NT2/D1 (cell line): ENCODE measurements around the gene NAPG.

Experiments used
- DNase-seq: peaks from one replicate; pipeline ENCODE4 v3.0.0-alpha.2; 2011; ENCODE audit warnings: low read depth, low spot score
- H3K27me3 ChIP-seq: 2 replicates; pipeline ENCODE4 v1.6.0; 2011; ENCODE audit warnings: mild to moderate bottlenecking; ENCODE audit not compliant: insufficient read length, insufficient read depth
- H3K36me3 ChIP-seq: 2 replicates; pipeline ENCODE4 v1.6.1; 2011; ENCODE audit warnings: mild to moderate bottlenecking, low read length, mixed read lengths; ENCODE audit not compliant: insufficient read depth, insufficient read length
- H3K4me1 ChIP-seq: 2 replicates; pipeline ENCODE4 v1.5.1; 2011; ENCODE audit not compliant: insufficient read depth, insufficient read length
- H3K4me3 ChIP-seq: 2 replicates; pipeline ENCODE4 v1.5.1; 2011; ENCODE audit warnings: low read depth; ENCODE audit not compliant: insufficient read length
- H3K9ac ChIP-seq: 2 replicates; pipeline ENCODE4 v1.6.0; 2011; ENCODE audit warnings: low read depth; ENCODE audit not compliant: insufficient read length
- H3K9me3 ChIP-seq: 2 replicates; pipeline ENCODE4 v1.5.1; 2011; ENCODE audit warnings: mild to moderate bottlenecking, low read length; ENCODE audit not compliant: insufficient read depth
- SUZ12 ChIP-seq: IDR thresholded peaks from 2 replicates; pipeline ENCODE4 v1.6.1; 2011; ENCODE audit not compliant: insufficient read length, insufficient read depth; ENCODE audit errors: extremely low read depth
- YY1 ChIP-seq: IDR thresholded peaks from 2 replicates; pipeline ENCODE4 v1.6.1; 2011; ENCODE audit not compliant: insufficient read length, insufficient read depth
- ZNF274 ChIP-seq: IDR thresholded peaks from 2 replicates; pipeline ENCODE4 v1.6.1; 2011; ENCODE audit warnings: mild to moderate bottlenecking, low read depth, low read length

Gene NAPG

DNA sequence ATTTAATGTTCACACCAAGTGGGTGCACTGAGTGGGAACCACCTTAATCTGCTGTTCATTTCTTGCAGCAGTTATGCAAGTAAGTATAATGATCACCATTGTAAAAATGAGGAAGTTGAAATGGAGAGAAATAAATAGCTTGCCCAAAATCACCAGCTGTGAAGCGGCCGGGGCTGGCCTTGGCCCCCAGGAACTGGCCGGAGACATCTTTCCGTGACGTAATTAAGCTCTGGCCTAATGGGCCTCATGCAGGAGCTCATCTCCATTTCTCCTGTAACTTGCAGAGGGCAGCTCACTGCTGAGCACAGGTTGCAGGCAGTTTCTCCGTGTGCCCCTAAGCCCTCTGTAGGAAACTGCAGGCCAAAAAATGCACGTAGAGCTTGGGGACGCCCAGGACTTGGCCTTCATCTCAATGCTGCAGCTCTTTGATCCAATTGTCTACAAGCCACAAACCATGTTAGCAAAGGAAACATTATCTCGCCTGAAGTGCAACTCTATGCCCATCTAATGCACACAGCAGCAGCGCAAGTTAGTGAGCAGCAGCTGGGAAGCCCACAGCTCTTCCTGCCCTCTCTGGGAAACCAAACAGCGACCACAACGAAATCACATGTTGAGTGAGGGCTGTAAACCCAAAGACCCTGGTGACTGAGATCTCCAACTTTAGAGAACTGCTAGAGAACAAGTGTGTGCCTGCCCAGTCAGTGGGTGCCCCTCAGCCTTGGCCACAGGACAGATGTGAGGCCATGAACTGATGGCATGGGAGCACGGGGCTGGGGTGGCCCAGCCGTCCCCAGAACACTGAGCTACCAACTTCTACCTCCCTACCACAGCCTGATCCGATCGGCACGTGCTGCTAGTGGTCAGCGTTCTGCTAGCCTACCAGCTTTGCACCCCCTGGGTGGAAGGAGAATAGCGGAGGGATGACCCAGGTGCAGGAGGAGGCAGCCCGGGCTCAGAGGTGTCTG is 42.6 kb upstream of the NAPG start:
- DNase-seq, result no peak
- Histone ChIP-seq H3K9ac (no peak overlapping the region), H3K4me3 (no peak overlapping the region), H3K36me3 (peaks cover 20% of the 10 kb centered on the region), H3K9me3 (no peaks in the 10 kb centered on the region; the same call in 1 of the 2 replicates), H3K4me1 (peaks cover under 1% of the 10 kb centered on the region), H3K27me3 (no peaks in the 10 kb centered on the region)
- TF ChIP-seq SUZ12, result no peak

DNA sequence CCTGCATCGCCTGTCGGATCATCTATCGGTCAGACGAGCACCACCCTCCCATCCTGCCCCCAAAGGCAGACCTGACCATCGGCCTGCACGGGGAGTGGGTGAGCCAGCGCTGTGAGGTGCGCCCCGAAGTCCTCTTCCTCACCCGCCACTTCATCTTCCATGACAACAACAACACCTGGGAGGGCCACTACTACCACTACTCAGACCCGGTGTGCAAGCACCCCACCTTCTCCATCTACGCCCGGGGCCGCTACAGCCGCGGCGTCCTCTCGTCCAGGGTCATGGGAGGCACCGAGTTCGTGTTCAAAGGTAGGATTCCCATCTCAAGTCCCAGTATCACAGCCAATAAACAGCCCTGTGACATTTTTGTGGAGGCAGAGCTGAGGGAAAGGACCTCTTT is 40.4 kb upstream of the NAPG start:
- H3K27me3 ChIP-seq, result no peaks in the 10 kb centered on the region
- H3K9me3 ChIP-seq, result no peaks in the 10 kb centered on the region
- no peak for DNase-seq
- peaks cover 20% of the 10 kb centered on the region for H3K36me3 ChIP-seq
- H3K9ac ChIP-seq, result no peak overlapping the region
- no peak overlapping the region for H3K4me3 ChIP-seq
- TF ChIP-seq ZNF274, result no peak
- TF ChIP-seq SUZ12, result no peak
- TF ChIP-seq YY1, result no peak
- no peaks in the 10 kb centered on the region for H3K4me1 ChIP-seq

DNA sequence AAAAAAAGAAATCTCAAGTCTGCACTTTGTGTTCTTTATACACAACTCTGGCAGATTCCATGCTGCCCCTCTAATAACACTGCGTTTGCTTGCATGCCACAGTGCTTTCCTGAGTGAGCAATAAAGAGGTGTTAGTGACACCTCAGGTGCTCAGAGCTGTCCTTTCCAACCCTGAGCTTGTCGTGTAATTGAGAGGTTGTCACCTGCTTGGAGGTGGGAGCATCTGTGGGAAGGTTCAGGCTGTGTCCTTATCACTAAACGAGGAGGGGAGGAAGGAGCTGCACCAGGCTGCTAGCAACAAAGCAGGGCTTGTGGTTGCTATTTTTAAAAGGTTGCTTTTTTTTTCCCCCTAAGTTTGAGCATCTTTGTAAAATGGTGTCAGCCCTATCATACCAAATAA is 39.5 kb upstream of the NAPG start:
- no peaks in the 10 kb centered on the region for H3K4me1 ChIP-seq
- no peak for TF ChIP-seq YY1
- TF ChIP-seq SUZ12, result no peak
- no peak for TF ChIP-seq ZNF274

DNA sequence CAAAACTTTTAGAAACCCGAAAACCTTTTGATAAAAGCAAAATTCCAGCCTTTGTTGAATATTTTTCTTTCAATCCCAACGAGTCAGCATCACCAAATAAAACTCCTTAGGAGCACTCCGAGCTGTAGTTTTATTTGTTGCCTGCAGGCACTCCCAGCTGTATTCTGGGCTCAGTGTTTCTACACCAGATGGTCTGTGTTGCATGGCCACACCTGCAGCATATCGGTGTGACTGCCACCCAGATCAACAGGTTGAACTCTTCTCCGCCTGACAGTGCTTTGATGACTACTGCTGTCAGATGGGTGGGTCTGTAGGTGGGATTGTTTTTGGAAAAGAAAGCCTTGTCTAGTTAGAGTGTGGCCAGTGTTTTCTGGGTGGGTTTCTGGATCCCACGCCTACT is 38.7 kb upstream of the NAPG start:
- no peak for DNase-seq
- Histone ChIP-seq H3K9ac (no peak overlapping the region), H3K4me1 (no peaks in the 10 kb centered on the region)

More for the DNA sequence above, 39.5 kb upstream of the NAPG start:
- Histone ChIP-seq H3K9ac (no peak overlapping the region), H3K36me3 (peaks cover 20% of the 10 kb centered on the region), H3K27me3 (no peaks in the 10 kb centered on the region), H3K9me3 (no peaks in the 10 kb centered on the region), H3K4me3 (no peak overlapping the region)
- DNase-seq, result no peak

DNA sequence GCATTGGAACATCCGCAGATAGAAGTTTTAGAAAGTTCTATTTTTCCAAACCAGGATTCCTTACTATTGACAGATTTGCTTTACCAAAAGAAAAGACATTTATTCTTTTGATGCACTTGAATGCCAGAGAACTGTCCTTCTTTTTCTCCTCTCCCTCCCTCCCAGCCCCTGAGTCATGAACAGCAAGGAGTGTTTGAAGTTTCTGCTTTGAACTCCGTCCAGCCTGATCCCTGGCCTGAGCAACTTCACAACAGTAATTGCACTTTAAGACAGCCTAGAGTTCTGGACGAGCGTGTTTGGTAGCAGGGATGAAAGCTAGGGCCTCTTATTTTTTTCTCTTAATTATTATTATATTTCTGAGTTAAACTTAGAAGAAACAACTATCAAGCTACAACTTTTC is 37.8 kb upstream of the NAPG start:
- Histone ChIP-seq H3K9me3 (no peaks in the 10 kb centered on the region), H3K9ac (no peak overlapping the region), H3K4me1 (no peaks in the 10 kb centered on the region), H3K27me3 (no peaks in the 10 kb centered on the region), H3K36me3 (peaks cover 19% of the 10 kb centered on the region), H3K4me3 (no peak overlapping the region)
- DNase-seq, result no peak
- TF ChIP-seq YY1 (no peak), SUZ12 (no peak), ZNF274 (no peak)

More for the DNA sequence above, 38.7 kb upstream of the NAPG start:
- TF ChIP-seq ZNF274 (no peak), YY1 (no peak), SUZ12 (no peak)
- H3K36me3 ChIP-seq, result peaks cover 20% of the 10 kb centered on the region
- H3K4me3 ChIP-seq, result no peak overlapping the region
- no peaks in the 10 kb centered on the region for H3K9me3 ChIP-seq
- H3K27me3 ChIP-seq, result no peaks in the 10 kb centered on the region

DNA sequence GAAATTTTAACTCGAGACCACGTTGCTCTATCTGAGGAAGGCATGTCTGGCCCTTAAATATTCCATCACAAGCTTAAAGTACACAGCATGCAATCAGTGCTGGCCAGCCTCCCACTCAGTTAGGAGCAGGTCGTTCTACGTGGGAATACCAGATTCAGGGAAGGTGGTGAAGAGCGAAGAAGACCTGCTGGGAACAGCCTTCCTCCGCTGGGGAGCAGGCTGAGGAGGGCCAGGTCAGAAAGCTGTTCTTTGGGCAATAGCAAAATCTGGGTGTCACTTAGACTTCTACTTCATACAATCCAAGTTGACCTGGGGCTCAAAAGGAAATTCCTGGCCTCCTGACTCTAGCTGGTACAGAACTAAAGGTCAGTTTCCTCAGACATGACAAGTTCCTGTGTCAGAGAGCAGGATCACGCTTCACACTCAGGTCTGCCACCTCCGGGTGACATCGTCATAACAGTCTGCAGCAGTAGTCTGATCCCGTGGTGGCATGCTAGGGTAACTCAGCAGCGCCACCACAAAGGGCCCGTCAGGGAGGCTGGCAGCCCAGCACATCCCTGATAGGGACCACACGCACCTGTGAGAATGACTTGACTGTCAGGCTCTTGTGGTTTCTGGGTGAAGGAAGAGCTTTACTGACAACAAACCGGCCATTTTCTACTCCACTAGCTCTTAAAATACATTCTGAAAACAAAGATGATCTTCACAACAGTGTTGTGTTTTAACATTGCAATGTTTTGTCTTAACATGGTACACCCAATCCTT is 35.2 kb upstream of the NAPG start:
- DNase-seq, result no peak
- H3K27me3 ChIP-seq, result no peaks in the 10 kb centered on the region
- H3K4me3 ChIP-seq, result no peak overlapping the region
- H3K4me1 ChIP-seq, result no peaks in the 10 kb centered on the region
- H3K9me3 ChIP-seq, result no peaks in the 10 kb centered on the region
- H3K36me3 ChIP-seq, result peaks cover 14% of the 10 kb centered on the region
- H3K9ac ChIP-seq, result no peak overlapping the region
- TF ChIP-seq SUZ12, result no peak
- no peak for TF ChIP-seq ZNF274
- TF ChIP-seq YY1, result no peak

DNA sequence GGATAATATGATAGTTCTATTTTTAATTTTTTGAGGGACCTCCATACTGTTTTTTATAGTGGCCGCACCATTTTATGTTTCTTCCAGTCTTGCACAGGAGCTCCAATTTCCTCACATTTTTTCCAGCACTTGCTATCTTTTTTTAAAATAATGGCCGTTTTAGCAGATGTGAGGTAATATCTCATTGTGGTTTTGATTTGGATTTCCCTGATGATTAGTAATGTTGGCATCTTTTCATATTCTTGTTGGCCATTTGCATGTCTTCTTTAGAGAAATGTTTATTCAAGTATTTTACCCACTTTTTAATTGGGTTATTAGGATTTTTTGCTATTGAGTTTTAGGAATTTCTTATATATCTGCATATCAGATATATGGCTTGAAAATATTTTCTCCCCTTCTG is 29.9 kb upstream of the NAPG start:
- TF ChIP-seq ZNF274 (no peak), SUZ12 (no peak), YY1 (no peak)
- no peak overlapping the region for H3K4me3 ChIP-seq
- H3K36me3 ChIP-seq, result no peaks in the 10 kb centered on the region
- H3K9ac ChIP-seq, result no peak overlapping the region
- H3K9me3 ChIP-seq, result no peaks in the 10 kb centered on the region
- no peaks in the 10 kb centered on the region for H3K4me1 ChIP-seq
- DNase-seq, result no peak
- no peaks in the 10 kb centered on the region for H3K27me3 ChIP-seq
